GM18907 (cell line): ENCODE measurements around the gene CACNA1C.

ENCODE experiments used
- ATAC-seq: cut with Tn5 transposase; IDR thresholded peaks from one replicate; pipeline ENCODE4 v1.9.1; 2021; ENCODE audit warnings: mild to moderate bottlenecking, moderate library complexity; ENCODE audit not compliant: unreplicated experiment

Gene CACNA1C

DNA sequence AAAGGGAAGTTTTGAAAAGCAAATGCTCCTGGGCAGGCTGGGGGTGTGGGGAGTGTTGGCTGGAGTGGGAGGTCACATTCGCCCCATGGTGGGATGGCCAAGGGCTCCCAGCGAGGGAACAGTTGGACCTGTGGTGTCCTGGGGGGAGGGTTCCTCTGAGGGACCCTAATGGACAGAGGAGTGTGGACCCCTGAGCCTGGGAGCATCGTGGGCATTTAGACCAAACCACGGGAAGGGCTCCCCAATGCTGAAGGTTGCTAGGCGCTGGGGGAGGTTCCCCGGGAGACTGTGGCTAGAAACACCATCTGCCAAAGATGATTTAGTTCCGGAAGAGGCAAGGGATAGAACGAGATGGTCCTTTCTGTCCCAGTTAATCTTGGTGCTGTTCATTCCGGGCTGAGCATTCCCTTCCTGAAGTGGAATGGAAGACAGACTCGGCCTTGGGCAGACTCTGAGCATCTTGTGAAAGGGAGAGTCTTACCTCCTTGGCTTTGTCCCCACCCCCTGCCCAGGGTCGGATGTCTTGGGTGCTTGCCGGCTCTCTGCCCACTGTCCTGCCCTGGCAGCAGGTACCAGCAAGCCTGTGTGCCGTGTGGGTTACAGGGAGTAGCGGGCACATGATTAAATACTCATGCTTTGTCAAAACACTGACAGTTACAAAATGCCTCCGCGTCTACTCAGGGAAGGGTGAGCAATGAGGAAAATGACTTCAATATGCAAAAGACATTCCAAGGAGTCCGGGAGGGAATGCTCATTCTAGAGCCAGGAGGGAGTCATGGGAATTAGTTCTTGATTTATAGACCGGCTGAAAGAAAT lies 215.9 kb downstream of the CACNA1C start:
- ATAC-seq: no peak

DNA sequence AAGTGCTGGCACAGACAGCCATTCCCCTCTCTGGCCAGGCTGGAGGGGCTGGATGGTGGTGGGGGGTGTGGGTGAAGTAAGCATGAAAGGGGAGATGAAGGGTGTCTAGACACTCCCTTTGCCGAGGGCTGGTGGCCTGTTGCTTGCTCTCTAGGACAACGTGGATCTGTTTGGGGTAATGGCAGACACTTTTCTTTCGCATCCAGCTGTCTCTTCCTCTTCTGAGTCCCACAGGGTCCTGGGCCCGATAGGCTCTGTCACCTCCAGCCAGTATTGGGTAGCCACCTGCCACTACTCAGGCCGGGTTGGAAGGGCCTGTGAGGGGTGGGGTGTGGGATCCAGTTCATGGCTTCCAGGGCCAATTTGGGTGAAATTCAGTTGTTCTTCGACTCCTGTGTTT lies 218.1 kb downstream of the CACNA1C start:
- no peak for ATAC-seq

DNA sequence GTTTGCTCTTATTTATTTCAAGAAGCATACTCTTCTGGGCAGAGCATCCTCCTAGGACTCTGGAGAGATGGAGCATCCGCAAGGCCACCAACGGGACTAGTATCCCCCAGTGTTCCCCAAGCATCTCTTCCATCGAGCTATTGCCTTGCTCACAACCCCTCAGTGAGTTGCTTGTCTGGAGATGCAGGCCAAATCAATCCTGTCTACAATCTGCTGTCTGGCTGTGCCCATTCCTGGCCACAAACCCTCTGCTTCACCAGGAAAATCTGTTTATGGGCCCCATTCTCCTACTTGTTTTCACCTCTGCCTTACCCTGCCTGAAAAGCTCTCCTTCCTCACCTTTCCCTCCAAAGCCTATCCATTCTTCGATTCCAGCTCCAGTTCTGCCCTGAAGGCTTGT lies 219.2 kb downstream of the CACNA1C start:
- ATAC-seq: no peak

DNA sequence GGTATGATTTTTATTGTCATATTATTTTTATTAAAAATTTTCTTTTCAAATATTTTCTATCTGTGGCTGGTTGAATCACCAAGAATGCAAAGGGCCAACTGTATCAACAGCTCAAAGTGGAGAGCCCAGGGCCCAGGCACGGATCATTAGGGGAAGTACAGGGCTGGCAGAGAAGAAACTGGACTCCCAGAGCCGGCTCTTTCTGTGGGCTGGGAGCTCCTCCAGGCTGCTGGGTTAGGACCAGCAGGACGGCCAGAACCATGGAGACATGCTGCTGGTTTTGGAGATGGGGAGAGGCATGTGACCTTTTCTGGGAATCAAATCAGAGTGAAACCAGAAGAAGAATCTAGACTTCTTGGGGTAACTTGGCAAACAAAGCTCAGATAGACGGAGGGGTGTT lies 220.5 kb downstream of the CACNA1C start:
- no peak for ATAC-seq

DNA sequence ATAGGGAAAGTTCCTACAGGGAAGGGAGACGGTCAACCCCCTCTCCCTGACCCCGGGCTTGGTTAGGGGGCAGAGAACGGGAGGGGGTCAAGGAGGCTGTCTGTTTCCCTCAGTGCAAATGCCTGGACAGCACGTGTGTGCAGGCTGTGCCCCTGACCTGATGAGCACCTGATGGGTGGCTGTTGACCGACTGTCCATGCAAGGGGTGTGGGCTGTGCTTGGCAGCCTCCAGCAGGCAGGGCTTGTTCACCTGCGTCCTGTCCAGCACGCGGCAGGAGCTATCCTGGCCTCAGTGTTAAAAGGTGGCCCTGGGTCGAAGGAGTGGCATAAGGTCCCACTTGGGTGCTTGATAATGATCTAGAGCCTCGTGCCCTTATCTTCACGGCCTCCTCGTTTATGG lies 221.0 kb downstream of the CACNA1C start:
- no peak for ATAC-seq

DNA sequence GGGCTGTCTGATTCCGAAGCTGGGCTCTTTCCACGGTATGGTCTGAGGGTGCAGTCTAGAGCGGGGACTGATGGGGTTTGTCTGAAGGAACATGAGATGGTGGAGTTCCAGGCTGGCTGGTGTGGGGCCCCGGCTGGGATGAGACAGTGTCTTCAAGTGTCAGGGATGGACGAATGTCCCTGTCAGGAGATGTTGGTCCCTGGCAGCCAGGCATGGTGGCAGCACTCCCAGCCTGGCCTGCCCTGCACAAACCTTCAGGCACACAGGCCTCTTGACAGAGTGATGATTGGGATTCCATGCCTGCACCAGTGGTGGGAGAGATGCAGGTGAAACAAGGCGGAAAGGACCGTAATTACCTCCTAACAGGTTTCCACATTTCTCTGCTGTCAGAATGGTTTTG lies 221.9 kb downstream of the CACNA1C start:
- no peak for ATAC-seq

DNA sequence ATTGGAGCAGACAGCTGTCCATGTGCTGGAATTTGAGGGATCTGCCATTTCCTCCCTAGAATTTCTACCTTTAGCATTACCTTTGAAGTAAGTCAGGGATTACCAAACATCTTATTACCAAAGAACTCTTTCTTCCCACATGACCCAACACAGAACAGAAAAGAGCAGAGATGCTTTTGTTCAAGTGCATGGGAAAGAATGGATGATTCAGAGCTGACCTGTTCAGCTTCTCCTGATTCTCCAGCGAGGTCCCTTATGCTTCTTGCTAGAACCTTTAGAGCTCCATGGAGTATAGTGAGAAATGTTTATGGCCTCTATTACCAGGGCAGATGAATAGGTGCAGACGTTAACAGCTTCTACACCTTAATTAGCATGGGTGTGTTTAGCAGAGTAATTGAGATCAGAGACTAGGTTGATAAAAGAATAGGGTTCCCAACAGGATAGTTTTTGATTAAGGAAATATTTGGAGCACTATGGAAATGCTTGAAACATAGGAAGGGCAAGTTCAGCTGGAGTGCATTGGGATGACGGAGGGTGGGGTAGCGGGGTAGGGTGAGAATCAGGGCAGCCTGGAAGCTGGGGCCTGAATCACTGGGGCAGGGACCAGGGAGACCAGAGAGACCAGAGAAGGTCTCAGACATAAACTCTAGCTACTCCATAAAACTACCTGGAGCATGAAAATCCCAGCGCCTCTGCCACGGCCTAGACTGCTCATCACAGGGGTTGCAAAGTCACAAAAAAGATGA lies 223.7 kb downstream of the CACNA1C start:
- no peak for ATAC-seq

DNA sequence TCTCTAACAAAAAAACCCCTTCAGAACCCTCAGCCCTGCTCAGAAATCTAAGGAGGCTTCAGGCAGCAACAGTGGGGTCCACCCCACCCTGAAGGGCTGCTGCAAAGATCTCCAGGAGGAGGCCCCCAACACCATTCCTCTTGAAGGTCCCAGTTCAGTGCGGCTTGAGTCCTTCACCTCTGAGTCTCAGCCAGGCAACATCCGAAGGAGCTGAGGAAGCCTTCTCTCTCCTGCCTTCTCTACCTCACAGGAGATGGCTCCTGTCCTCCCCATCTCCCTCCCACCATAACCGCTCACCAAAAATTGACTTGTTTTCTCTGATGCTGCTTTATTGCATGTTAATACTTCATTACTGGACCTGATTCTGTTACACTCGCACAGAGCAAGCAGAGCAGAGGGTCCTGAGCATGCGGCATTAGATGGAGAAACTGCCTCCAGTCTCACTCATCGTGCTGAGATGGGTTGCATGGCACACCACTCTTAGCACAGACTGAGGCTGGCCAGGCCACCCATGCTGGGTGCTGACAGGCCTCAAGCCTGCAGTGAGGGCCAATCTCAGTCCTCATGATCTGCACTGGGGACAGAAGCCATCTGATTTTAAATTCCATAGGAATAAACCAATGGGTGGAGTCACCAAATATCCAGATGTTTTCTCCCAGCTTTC lies 224.8 kb downstream of the CACNA1C start:
- ATAC-seq: no peak

DNA sequence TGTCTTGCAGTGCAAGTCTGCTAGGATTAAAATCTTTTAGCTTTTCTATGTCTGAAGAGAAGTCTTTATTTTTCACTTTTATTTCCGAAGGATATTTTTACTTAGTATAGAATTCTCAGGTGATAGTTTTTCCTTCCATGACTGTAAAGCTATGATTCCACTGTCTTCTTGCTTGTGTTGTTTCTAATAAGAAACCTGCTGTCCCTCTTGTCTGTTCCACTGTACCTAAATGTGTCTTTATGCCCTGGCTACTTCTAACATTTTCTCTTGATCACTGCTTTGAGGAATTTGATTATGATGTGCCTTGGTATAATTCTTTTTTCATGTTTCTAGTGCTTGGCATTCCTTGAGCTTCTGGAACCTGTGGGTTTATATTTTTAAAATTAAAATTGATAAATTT lies 228.7 kb downstream of the CACNA1C start:
- ATAC-seq: no peak

DNA sequence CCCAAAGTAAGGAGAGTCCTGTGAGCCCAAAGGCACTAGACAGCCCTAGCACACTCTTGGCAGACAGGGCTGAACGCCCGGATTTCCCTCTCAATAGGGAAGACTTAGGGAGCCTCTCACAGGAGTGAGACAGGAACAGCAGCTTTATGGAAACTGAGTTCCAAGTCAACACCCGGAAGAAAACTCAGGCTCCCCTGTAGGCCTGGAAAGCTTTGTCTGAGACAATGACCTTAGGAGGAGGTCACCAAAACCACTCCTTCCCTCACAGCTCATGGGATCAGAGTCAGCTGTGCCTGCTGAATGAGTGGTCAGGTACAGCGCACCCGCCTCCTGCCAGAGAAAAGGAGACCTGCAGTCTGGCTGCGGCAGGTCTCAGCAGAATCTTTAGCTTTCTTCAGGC lies 229.5 kb downstream of the CACNA1C start:
- ATAC-seq: no peak

DNA sequence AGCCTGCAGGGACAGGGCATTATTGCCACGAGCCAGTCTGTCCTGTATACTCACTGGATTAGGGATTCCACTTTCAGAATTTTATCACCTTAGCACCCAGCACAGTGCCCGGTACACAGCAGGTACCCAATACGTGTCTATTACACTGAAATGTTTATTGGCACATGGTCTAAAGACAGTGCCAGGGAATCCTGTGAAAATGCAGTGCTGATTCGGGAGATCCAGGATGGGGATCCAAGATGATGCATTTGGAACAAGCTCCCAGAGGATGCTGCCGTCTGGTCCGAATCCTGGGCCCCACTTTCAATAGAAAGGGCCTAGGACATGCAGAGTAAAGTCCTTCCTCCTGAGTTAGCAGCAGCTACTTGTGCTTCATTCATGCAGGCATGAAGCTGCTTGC lies 230.7 kb downstream of the CACNA1C start:
- no peak for ATAC-seq

DNA sequence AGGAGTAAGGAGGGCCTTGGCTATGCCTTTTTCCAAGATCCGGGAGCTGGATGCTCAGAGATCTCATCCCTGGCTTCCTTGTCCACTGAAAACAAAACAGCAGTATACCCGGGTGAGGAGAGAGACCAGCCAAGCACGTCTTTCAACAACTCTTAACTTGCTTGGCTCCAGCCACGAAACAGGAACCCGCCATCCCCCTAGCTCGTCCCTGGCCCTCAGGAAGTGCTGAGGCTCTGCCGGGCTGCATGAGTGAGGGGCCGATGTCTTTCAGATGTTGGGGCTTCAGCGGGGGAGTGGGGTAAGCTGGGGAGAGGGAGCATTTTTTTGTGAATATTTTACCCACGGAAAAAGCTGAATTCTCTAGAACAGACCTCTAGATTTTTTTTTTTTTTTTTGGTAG lies 231.1 kb downstream of the CACNA1C start:
- no peak for ATAC-seq

DNA sequence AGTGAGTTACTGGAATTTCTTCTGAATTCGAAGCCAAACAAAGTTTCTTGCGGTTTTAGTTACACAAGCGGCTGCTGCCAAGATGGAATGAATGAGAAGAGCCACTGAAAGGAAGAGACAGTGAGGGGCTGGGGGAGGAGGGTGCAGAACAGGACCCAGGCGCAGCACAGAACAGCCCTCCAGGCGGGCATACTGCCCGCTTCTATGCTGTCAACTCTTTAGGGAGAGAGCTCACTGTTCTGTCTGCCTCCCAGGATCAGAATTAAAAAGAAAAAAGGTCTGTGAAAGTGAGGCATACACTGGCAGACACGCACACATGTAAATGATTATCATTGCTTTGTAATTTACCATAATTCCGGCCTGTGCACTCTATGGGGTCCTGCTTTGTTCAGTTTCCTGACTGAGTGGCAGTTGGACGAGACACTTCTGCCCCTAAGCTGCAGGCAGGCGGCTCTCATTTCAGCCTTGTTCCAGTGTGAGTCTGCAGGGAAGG lies 231.6 kb downstream of the CACNA1C start:
- no peak for ATAC-seq

DNA sequence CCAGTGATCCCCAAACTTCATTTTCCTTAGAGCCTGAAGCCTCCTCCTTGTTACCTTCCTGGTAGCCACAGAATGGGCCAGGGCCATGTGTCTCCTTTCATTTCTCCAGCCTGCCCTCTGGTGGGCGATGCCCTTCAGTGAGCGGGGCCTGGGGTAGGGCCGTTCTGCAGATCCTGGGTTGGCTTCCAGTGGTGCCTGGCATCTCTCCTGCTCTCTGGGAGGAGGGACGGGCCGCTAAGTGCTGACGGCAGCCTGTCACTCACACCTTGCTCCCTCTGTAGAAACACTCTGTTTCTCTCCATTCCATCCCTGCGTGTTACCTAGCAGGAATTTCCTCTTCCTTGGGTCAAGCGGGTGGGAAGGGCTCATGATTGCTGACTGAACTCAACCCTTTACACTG lies 232.1 kb downstream of the CACNA1C start:
- no peak for ATAC-seq

DNA sequence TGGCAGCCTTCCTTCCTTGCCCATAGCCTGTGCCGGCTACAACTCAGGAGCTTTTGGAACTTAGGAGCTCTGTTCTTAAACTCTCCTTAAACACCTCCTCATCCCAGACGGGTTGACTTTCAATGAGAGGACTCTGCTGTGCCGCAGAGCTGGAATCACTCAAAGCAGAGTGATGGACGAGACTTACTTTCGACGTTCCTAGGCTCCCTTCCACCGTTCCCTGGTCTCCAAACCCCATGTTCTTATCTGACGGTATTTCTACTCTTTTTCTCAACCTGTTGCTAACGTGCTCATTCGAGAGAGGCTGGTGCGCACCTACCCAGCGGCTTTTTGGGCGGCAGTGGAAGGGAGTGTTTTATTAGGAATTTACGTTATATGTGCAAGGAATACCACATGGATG lies 232.7 kb downstream of the CACNA1C start:
- no peak for ATAC-seq

DNA sequence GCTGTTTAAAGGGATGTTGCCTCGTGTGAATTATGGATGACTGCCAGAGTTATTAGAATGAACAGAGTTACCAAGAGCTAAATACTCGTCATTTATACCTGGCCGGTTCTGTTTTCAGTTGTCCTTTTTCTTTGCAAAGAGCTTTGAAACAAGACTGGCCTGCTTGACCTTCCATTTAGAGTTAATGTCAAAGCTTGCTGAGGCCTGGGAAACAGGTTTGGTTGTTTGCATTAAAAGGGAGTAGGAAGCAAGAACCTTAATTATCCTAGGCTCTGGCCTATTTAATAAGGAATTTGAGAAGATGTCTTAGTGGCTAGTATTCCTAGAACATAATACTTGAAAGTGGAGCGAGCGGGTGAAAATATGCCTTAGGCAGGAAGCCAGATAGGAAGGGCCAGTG lies 233.3 kb downstream of the CACNA1C start:
- no peak for ATAC-seq

DNA sequence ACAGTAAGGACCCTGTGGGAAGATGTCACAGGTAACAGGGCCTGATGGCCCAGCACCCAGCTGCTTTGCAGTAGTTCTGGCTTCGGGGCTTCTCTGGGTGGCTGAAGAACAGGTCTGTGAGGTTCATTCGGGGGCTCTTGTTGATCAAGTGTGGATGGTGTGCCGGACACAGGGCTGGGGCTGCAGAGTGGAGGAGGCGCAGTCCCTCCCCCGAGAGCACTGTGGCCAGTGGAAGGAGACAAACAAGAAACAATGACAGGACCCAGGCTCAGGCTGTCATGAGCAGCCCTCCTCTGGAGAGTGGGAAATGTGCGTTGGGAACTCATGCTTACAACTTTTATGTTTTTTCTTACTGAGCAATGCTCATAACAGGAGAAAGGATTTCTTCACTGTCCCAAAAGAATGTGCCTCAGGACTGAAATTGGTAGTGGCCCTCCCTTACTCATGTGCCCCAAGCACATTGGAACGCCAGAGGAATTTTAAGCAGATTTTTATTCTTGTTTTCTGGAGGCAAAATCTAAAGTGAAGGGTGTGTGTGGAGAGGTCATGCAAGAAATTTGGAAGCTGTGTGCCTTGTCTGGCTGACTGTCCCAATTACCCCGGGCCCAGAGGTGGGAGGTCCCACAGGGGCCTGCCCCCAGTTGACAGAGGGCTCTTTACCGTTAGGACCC lies 233.8 kb downstream of the CACNA1C start:
- no peak for ATAC-seq

DNA sequence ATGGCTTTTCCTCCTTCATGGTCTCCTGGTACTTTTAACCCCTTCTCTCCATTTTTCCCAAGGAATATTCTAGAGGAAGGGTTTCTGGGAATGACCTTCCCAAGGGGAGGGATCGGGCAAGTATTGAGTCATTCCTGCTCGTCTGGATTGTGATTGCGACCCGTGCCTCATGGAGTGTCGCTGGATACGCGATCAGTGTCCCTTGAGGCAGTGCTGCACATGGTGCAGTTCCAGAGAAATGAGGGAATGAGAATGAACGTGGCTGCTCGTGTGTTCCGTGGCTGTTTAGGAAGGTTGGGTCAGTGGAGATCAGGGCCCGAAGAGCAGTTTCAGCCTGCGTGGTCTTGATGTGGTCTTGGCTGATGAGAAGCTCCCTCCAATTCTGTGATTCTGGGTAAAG lies 234.4 kb downstream of the CACNA1C start:
- no peak for ATAC-seq

DNA sequence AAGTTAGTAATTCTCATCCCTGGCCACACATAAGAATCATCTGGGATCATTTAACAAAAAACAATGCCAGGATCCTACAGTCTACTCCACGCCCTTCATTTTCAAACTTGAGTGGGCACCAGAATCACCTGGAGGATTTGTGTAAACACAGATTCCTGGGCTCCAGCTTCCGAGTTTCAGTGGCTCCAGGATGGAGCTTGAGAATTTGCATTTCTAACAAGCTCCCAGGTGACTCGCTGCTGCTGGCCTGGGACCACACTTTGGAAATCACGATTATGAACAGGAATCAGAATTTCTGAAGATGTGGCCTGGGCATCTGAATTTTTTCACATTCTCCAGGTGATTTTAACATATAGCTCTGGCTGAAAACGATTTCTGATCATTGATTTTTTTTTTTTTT lies 234.8 kb downstream of the CACNA1C start:
- ATAC-seq: no peak

DNA sequence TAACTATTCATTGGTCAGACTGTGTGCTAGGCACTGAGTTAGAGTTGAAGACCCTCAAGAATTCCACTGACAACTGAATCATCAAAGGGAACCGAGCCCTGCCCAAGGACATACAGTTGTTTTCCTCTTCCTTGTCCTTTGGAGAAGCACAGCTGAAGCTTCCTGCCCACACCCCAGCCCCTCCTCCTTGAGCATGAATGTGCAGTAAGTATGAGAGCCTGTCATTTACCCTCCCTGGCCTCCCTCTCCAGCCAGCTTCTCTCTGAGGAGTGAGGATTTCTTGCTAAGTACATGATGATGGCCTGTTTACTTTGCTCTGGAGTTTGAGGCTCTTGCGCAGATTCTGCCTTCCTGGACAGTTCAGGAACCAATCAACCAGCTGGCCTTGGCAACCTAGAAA lies 235.2 kb downstream of the CACNA1C start:
- no peak for ATAC-seq

DNA sequence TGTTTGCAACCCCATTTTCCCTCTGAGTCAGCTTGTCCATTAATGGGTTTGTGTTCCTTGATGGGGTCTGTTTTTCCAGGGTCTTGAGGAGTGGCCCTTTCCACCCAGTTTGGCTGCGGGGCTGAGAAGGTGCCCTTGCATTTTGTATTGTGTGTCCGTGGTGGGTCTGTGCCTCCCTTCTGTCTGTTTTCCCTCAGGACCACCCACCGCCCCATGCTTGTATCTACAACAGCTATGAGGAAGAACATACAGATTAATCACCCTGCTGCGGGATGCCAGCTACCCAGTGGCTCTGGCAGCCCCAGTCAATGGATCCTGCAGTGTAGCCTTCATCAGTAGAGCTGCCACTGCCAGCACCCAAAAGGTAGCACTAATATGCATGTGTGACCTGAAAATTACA lies 235.7 kb downstream of the CACNA1C start:
- ATAC-seq: no peak
